ENCODE measurements around the gene MOV10.

The MOV10 gene

DNA sequence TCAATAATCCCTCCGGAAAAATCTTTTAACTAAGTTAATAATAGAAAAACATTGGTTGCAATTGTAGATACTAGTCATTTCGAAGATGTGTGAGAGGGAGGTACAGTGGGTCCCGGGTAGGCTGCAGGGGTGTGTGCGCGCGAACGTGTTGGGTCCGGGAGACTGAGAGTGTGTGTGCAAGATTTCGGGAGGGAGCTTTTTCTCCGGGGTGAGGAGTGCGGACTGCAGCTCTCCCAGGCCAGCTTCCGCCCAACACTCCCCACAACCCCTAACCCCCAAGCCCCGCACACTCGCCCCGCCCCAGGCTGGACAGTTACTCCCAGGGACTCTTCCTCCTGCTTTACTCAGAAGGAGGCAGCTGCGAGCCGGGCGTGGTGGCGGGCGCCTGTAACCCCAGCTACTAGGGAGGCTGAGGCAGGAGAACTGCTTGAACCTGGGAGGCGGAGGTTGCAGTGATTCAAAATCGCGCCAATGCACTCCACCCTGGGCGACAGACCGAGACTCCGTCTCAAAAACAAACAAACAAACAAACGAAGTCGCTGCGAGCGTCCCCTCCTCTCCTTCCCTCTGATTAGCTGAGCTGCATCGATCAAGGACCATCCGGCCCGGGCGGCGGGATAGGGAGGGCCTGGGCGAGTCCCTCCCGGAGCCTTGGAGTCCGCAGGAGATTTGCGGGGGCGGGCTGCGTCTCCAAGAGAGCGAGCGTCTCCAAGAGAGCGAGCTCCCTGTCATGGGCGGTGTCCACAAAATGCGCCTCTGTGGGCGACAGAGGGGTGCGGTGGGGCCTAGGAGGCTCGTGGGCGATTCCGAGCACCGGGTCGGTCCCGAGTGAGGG, 68.9 kb downstream of the MOV10 start:
- peak; percentile 61 for DNase-seq

DNA sequence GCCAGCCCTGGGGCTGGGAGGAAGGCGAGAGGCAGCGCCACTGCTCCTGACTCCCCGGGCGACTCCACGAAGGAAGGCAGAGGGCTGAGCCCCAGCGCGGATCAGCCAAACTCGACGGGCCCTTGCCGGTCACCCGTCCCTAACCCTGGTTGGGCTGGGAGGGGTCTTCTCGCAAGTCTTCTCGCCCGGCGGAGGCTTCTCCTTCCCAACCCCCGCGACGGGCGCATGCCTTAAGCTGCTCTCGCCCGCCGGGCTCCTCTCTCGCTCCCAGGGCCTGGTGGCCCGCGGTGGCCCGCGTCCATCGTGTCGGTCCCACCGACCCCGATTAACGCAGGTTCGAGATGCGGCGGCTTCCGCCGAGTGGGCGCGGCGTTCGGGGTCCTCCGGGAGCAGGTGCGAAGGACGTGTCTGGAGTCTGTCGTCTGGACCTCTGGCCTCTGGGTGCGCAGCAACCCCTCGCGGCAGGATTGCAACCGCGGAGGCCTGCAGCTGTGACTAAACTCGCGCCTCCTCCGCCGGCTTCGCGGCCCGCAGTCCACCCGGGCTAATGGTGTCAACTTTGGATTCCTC, 69.6 kb downstream of the MOV10 start:
- DNase-seq: peak; percentile 73

GRCh38 chr1:112748396-112748795, 73.9 kb downstream of the MOV10 start:
- DNase-seq: peak; percentile 35
